WTC11 (cell line): ENCODE results near the gene CEP192. TPM values are rescaled to one million over a fixed set of nuclear protein-coding genes. Genes with fewer than 3 reads are reported as not detected.

Source experiments
- ARID4B ChIP-seq: sonication (generic); formaldehyde crosslinking; IDR thresholded peaks from 2 replicates; pipeline ENCODE4 v1.8.0; 2023; ENCODE audit warnings: missing genetic modification reagents, mild to moderate bottlenecking, borderline replicate concordance
- ATF1 ChIP-seq: sonication (generic); formaldehyde crosslinking; IDR thresholded peaks from 2 replicates; pipeline ENCODE4 v1.8.1; 2023; ENCODE audit warnings: mild to moderate bottlenecking, moderate library complexity, missing genetic modification reagents
- E2F5 ChIP-seq: sonication (generic); formaldehyde crosslinking; IDR thresholded peaks from 2 replicates; pipeline ENCODE4 v1.8.1; 2022; ENCODE audit warnings: mild to moderate bottlenecking, moderate library complexity, missing genetic modification reagents
- EMX1 ChIP-seq: fragments of 250-450 bp; sonication (Bioruptor Pico); IDR thresholded peaks from 2 replicates; pipeline ENCODE4 v1.8.0; 2021; ENCODE audit warnings: mild to moderate bottlenecking
- FOXP4 ChIP-seq: sonication (generic); formaldehyde crosslinking; IDR thresholded peaks from 2 replicates; pipeline ENCODE4 v1.8.0; 2022; ENCODE audit warnings: mild to moderate bottlenecking, missing genetic modification reagents
- GABPB1 ChIP-seq: sonication (generic); formaldehyde crosslinking; IDR thresholded peaks from 2 replicates; pipeline ENCODE4 v1.8.1; 2023; ENCODE audit warnings: mild to moderate bottlenecking, missing genetic modification reagents
- NFE2L1 ChIP-seq: sonication (generic); formaldehyde crosslinking; IDR thresholded peaks from 2 replicates; pipeline ENCODE4 v1.8.1; 2023; ENCODE audit warnings: missing genetic modification reagents
- PRDM15 ChIP-seq: sonication (generic); formaldehyde crosslinking; IDR thresholded peaks from 2 replicates; pipeline ENCODE4 v1.8.0; 2022; ENCODE audit warnings: missing genetic modification reagents
- PRRX2 ChIP-seq: fragments of 250-450 bp; sonication (Bioruptor Pico); IDR thresholded peaks from 2 replicates; pipeline ENCODE4 v1.8.0; 2021; ENCODE audit warnings: mild to moderate bottlenecking
- SMAD3 ChIP-seq: sonication (generic); formaldehyde crosslinking; IDR thresholded peaks from 2 replicates; pipeline ENCODE4 v1.8.0; 2022; ENCODE audit warnings: missing genetic modification reagents, mild to moderate bottlenecking, borderline replicate concordance
- USF1 ChIP-seq: sonication (generic); formaldehyde crosslinking; IDR thresholded peaks from 2 replicates; pipeline ENCODE4 v1.8.0; 2022; ENCODE audit warnings: mild to moderate bottlenecking, missing genetic modification reagents
- ZBTB21 ChIP-seq: sonication (generic); formaldehyde crosslinking; IDR thresholded peaks from 2 replicates; pipeline ENCODE4 v1.8.1; 2023; ENCODE audit warnings: mild to moderate bottlenecking, missing genetic modification reagents, borderline replicate concordance
- ZNF138 ChIP-seq: sonication (generic); formaldehyde crosslinking; conservative IDR thresholded peaks from 2 replicates; pipeline ENCODE4 v1.8.1; 2022; ENCODE audit warnings: mild to moderate bottlenecking, moderate library complexity, missing genetic modification reagents
- ZNF263 ChIP-seq: sonication (generic); formaldehyde crosslinking; IDR thresholded peaks from 2 replicates; pipeline ENCODE4 v1.8.1; 2022; ENCODE audit warnings: low read depth, mild to moderate bottlenecking, moderate library complexity, missing genetic modification reagents
- ZNF281 ChIP-seq: sonication (generic); formaldehyde crosslinking; IDR thresholded peaks from 2 replicates; pipeline ENCODE4 v1.8.0; 2023; ENCODE audit warnings: mild to moderate bottlenecking, missing genetic modification reagents
- ZNF416 ChIP-seq: fragments of 250-450 bp; sonication (Bioruptor Pico); IDR thresholded peaks from 2 replicates; pipeline ENCODE4 v1.9.0; 2021; ENCODE audit warnings: mild to moderate bottlenecking, inconsistent platforms
- ZNF423 ChIP-seq: fragments of 250-450 bp; sonication (Bioruptor Pico); IDR thresholded peaks from 2 replicates; pipeline ENCODE4 v2.1.2; 2022; ENCODE audit warnings: mild to moderate bottlenecking, moderate library complexity
- ZNF425 ChIP-seq: fragments of 250-450 bp; sonication (Bioruptor Pico); conservative IDR thresholded peaks from 2 replicates; pipeline ENCODE4 v1.9.0; 2021; ENCODE audit warnings: mild to moderate bottlenecking
- ZNF512 ChIP-seq: sonication (generic); formaldehyde crosslinking; IDR thresholded peaks from 2 replicates; pipeline ENCODE4 v1.8.1; 2022; ENCODE audit warnings: missing genetic modification reagents, borderline replicate concordance
- ZNF671 ChIP-seq: fragments of 250-450 bp; sonication (Bioruptor Pico); IDR thresholded peaks from 2 replicates; pipeline ENCODE4 v1.8.0; 2021; ENCODE audit warnings: mild to moderate bottlenecking
- total RNA-seq: library from RNA; stranded (reverse); gene quantifications from 3 replicates; pipeline ENCODE4 v1.2.3, GENCODE V29; 2021

The CEP192 gene
- total RNA-seq, 1 experiment from 2014 or later: 25.4 TPM

- TF ChIP-seq USF1 (CRISPR knock-in tag) (peak; percentile 77), ZNF138 (CRISPR knock-in tag) (peak; percentile 93), PRRX2 (no peak), ZNF425 (CRISPR knock-in tag) (no peak), PRDM15 (CRISPR knock-in tag) (peak; percentile 55; the same call in 1 of the 2 replicates), ZNF281 (no peak; the same call in 1 of the 2 replicates), ARID4B (CRISPR knock-in tag) (peak; percentile 94), NFE2L1 (CRISPR knock-in tag) (peak; percentile 90), ZNF512 (CRISPR knock-in tag) (no peak), GABPB1 (CRISPR knock-in tag) (no peak), E2F5 (CRISPR knock-in tag) (peak; percentile 97), ZNF423 (CRISPR knock-in tag) (no peak), ATF1 (CRISPR knock-in tag) (no peak), ZNF671 (no peak), FOXP4 (peak; percentile 98), ZNF263 (peak; percentile 63), SMAD3 (CRISPR knock-in tag) (no peak; the same call in 1 of the 2 replicates), EMX1 (no peak), ZBTB21 (no peak), ZNF416 (CRISPR knock-in tag) (no peak)
These were observed 42.9 kb upstream of the CEP192 start (continued) for GRCh38 chr18:12948050-12948804.
